Measurements from ENCODE around the gene TLL2.
A peak's percentile ranks its signal among the peaks of the same experiment; 100 is the strongest.

TLL2 gene

GRCh38 chr10:96517284-96517683 lies 3.6 kb upstream of the TLL2 start:
- H3K4me3 ChIP-seq (ENCODE audit: low read depth, low read length): no peak overlapping the region
- no peak for TF ChIP-seq CTCF (IDR thresholded peaks at IDR 0.05; ENCODE audit: low read depth, low read length)

- TF ChIP-seq CTCF (IDR thresholded peaks at IDR 0.05; ENCODE audit: low read depth, low read length): no peak
- H3K4me3 ChIP-seq (ENCODE audit: low read depth, low read length): no peak overlapping the region
These were observed 2.6 kb upstream of the TLL2 start for GRCh38 chr10:96516337-96516736.

- TF ChIP-seq CTCF (IDR thresholded peaks at IDR 0.05; ENCODE audit: low read depth, low read length): no peak
- H3K4me3 ChIP-seq (ENCODE audit: low read depth, low read length): peak overlapping the region; percentile 58
These were observed 425 bp downstream of the TLL2 start for GRCh38 chr10:96513305-96513697.

- TF ChIP-seq CTCF (IDR thresholded peaks at IDR 0.05; ENCODE audit: low read depth, low read length): no peak
- H3K4me3 ChIP-seq (ENCODE audit: low read depth, low read length): peak overlapping the region; percentile 58
These were observed 1.0 kb downstream of the TLL2 start for GRCh38 chr10:96512524-96513304.

- H3K4me3 ChIP-seq (ENCODE audit: low read depth, low read length): no peak overlapping the region
- peak; percentile 35 for TF ChIP-seq CTCF (IDR thresholded peaks at IDR 0.05; ENCODE audit: low read depth, low read length)
These were observed 2.4 kb downstream of the TLL2 start for GRCh38 chr10:96511044-96511945.

GRCh38 chr10:96509017-96509641 lies 4.6 kb downstream of the TLL2 start:
- no peak for TF ChIP-seq CTCF (IDR thresholded peaks at IDR 0.05; ENCODE audit: low read depth, low read length)
- H3K4me3 ChIP-seq (ENCODE audit: low read depth, low read length): no peak overlapping the region

All from WI38 (cell line).